ENCODE measurements around the gene F11R. TPM values are rescaled to one million over a fixed set of nuclear protein-coding genes. Genes with fewer than 3 reads are reported as not detected.

The F11R gene
- total and polyA plus RNA-seq, 12 donors = 19.3 to 99.1 (median 55.1) TPM

GRCh38 chr1:161046605-161047228 lies 25.8 kb upstream of the F11R start:
- no peaks in the 10 kb centered on the region for H3K9me3 ChIP-seq (replicated peaks in 1 of 3)
- H3K4me3 ChIP-seq = peak overlapping the region in 2 of 4 donors; percentile 85 to 89
- intact Hi-C loops (cut with DNase I) = no loop called here
- peaks cover 10 to 11% of the 10 kb centered on the region in 2 donors for H3K4me1 ChIP-seq (replicated peaks in 1 of 2)
- DNase-seq = no peak
- peaks cover 0 to 24% of the 10 kb centered on the region in 2 donors for H3K36me3 ChIP-seq (replicated peaks in 1 of 2)
- no peak for TF ChIP-seq POLR2A (IDR thresholded peaks at IDR 0.05)
- no peak for TF ChIP-seq CTCF (IDR thresholded peaks at IDR 0.05)
- peak overlapping the region in 3 of 5 donors; percentile 86 to 96 (median 94) for H3K27ac ChIP-seq
- H3K27me3 ChIP-seq = no peaks in the 10 kb centered on the region
- 57 to 68% (median 58%) methylated on average over 2 of the region's 2 CpGs for WGBS, 4 donors

GRCh38 chr1:161045736-161046604 lies 25.0 kb upstream of the F11R start, which contains the start of gene USF1:
Gene USF1, minus strand, starts transcription at chr1:161045977. Its CDS starts 2,702 bp downstream, at chr1:161043275.
- DNase-seq = peak; percentile 94 to 98 (median 94)
- Histone ChIP-seq H3K27ac (peak within 1 kb of the TSS; percentile 80 to 96 (median 87)), H3K4me1 (replicated peaks in 1 of 2) (peaks cover 10 to 11% of the 10 kb centered on the region in 2 donors), H3K9me3 (replicated peaks in 1 of 3) (no peaks in the 10 kb centered on the region), H3K27me3 (no peaks in the 10 kb centered on the region), H3K36me3 (replicated peaks in 1 of 2) (peaks cover 0 to 31% of the 10 kb centered on the region in 2 donors), H3K4me3 (peak within 1 kb of the TSS; percentile 31 to 94 (median 87))
- TF ChIP-seq POLR2A (IDR thresholded peaks at IDR 0.05) = peak; percentile 72 to 89
- TF ChIP-seq CTCF (IDR thresholded peaks at IDR 0.05) = no peak
- intact Hi-C loops (cut with DNase I) = no loop called here
- 0% methylated on average over 21 to 29 of the region's 29 CpGs for WGBS, 4 donors

GRCh38 chr1:161044908-161045735 lies 24.2 kb upstream of the F11R start:
- H3K27me3 ChIP-seq = no peaks in the 10 kb centered on the region
- peak overlapping the region; percentile 31 to 94 (median 87) for H3K4me3 ChIP-seq
- peak overlapping the region; percentile 80 to 96 (median 87) for H3K27ac ChIP-seq
- peaks cover 0 to 34% of the 10 kb centered on the region in 2 donors for H3K36me3 ChIP-seq (replicated peaks in 1 of 2)
- DNase-seq = peak; percentile 62 to 94 (median 85)
- TF ChIP-seq POLR2A (IDR thresholded peaks at IDR 0.05) = peak; percentile 39 to 66
- peak in 2 of 6 experiments; percentile 9 for TF ChIP-seq CTCF (IDR thresholded peaks at IDR 0.05)
- peaks cover 10 to 11% of the 10 kb centered on the region in 2 donors for H3K4me1 ChIP-seq (replicated peaks in 1 of 2)
- 0 to 1% (median 1%) methylated on average over 27 to 48 of the region's 48 CpGs for WGBS, 4 donors
- intact Hi-C loops (cut with DNase I) = no loop called here
- H3K9me3 ChIP-seq (replicated peaks in 1 of 3) = no peaks in the 10 kb centered on the region
